ENCODE results near the gene TSPAN17. TPM values are rescaled to one million over a fixed set of nuclear protein-coding genes. Genes with fewer than 3 reads are reported as not detected.

TSPAN17 gene
- total RNA-seq, 2 donors from 2014 or later: 17.6 to 38.1 TPM

DNA sequence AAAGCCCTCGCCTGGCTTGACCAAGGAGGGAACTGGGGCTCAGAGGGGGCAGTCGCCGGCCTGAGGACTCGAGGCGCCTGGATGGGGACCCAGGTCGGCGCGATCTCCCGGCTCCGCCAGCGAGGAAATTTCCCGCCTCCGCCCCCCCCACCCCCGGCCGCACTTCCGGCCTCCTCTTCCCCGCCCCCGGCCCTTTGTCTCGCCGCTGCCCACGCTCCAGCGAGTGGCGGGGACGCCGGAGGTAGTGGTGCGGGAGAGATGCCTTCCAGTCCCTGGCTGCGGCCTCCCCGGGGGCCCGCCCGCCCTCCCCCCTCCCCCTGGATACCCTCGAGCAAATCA, 36.9 kb upstream of the TSPAN17 start:
- Histone ChIP-seq H3K9me3 (no peaks in the 10 kb centered on the region), H3K4me1 (replicated peaks) (no peaks in the 10 kb centered on the region), H3K36me3 (no peaks in the 10 kb centered on the region), H3K27me3 (replicated peaks; ENCODE audit: insufficient read depth) (no peaks in the 10 kb centered on the region), H3K27ac (no peak overlapping the region), H3K4me3 (peak overlapping the region; percentile 37 to 55)
- intact Hi-C loops (cut with DNase I): no loop called here
- 4% methylated on average over 23 of the region's 31 CpGs for WGBS
- TF ChIP-seq CTCF (IDR thresholded peaks at IDR 0.05): no peak
- no peak for TF ChIP-seq POLR2A (IDR thresholded peaks at IDR 0.05)
- no peak for TF ChIP-seq POLR2AphosphoS5 (IDR thresholded peaks at IDR 0.05)
- no peak for DNase-seq (ENCODE audit: low spot score)

DNA sequence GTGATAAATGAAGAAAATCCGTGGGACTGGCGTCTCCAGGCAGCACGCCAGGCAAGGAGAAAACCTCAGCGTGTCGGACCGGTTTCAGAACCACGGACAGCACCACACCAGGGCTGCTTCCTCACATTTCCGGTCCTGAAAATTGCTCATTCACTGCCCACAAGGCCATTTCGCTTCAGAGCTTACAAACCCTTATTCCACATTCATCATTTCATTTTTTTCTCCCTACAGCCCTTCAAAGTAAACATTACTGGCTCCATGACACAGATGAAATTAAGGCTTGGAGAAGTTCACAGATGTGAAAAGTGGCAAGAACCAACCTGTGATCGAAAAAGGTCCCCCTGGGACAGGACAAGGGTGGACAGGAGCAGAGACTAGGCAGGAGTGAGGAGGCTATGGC, 35.8 kb upstream of the TSPAN17 start:
- Histone ChIP-seq H3K27ac (no peak overlapping the region), H3K36me3 (no peaks in the 10 kb centered on the region), H3K9me3 (no peaks in the 10 kb centered on the region), H3K4me1 (replicated peaks) (no peaks in the 10 kb centered on the region), H3K4me3 (no peak overlapping the region), H3K27me3 (replicated peaks; ENCODE audit: insufficient read depth) (no peaks in the 10 kb centered on the region)
- peak; percentile 54 for DNase-seq (ENCODE audit: low spot score)
- WGBS: 9% methylated on average over 10 of the region's 10 CpGs
- intact Hi-C loops (cut with DNase I): no loop called here
- TF ChIP-seq POLR2A (IDR thresholded peaks at IDR 0.05) (no peak), CTCF (IDR thresholded peaks at IDR 0.05) (no peak), POLR2AphosphoS5 (IDR thresholded peaks at IDR 0.05) (peak; percentile 40)

DNA sequence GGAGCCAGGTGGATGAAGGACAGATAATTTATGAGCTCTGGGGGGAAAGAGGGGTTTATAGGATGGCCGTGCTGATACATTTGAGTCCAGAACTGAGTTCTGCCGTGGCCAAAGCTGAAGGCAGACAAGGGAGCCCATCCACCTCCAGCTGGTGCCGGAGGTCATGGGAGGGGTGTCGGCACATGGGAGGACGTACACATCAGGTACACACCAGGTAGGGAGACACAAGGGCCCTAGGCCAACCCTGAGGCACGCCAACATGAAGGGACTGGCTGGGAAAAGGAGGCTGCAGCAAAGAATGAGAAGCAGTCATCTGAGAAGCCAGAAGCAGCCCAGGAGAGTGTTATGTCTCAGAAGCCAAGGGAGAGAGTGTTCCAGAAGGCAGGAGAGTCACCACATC, 35.3 kb upstream of the TSPAN17 start:
- TF ChIP-seq POLR2A (IDR thresholded peaks at IDR 0.05): no peak
- TF ChIP-seq CTCF (IDR thresholded peaks at IDR 0.05): no peak
- TF ChIP-seq POLR2AphosphoS5 (IDR thresholded peaks at IDR 0.05): no peak

DNA sequence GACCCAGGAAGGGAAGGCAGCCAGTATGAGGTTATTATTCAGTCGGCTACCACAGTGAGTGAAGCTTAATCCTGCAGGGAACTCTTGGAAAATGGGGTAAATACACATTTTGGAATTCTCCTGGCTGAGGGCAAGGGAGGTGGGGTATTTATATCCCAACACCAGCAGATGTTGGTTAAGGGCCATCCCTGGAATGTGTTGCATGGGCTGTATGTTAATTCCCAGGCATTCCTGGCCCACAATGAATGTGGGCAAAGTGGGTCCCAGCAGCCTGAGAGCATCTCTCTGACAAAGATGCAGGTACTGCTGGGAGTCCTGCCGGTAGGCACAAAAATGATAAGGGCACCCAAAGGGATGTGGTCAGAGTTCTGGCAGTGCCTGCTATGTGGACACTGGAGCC, 34.4 kb upstream of the TSPAN17 start:
- Histone ChIP-seq H3K27ac (no peak overlapping the region), H3K4me1 (replicated peaks) (no peaks in the 10 kb centered on the region), H3K4me3 (no peak overlapping the region), H3K27me3 (replicated peaks; ENCODE audit: insufficient read depth) (no peaks in the 10 kb centered on the region), H3K9me3 (no peaks in the 10 kb centered on the region), H3K36me3 (no peaks in the 10 kb centered on the region)
- intact Hi-C loops (cut with DNase I): no loop called here
- TF ChIP-seq POLR2AphosphoS5 (IDR thresholded peaks at IDR 0.05): no peak
- TF ChIP-seq CTCF (IDR thresholded peaks at IDR 0.05): no peak
- TF ChIP-seq POLR2A (IDR thresholded peaks at IDR 0.05): no peak
- DNase-seq (ENCODE audit: low spot score): no peak
- 43% methylated on average over 2 of the region's 2 CpGs for WGBS

More for the DNA sequence above, 35.3 kb upstream of the TSPAN17 start:
- Histone ChIP-seq H3K27me3 (replicated peaks; ENCODE audit: insufficient read depth) (no peaks in the 10 kb centered on the region), H3K4me3 (no peak overlapping the region), H3K9me3 (no peaks in the 10 kb centered on the region), H3K36me3 (no peaks in the 10 kb centered on the region), H3K27ac (no peak overlapping the region), H3K4me1 (replicated peaks) (no peaks in the 10 kb centered on the region)
- 86% methylated on average over 6 of the region's 6 CpGs for WGBS
- intact Hi-C loops (cut with DNase I): no loop called here
- DNase-seq (ENCODE audit: low spot score): no peak

DNA sequence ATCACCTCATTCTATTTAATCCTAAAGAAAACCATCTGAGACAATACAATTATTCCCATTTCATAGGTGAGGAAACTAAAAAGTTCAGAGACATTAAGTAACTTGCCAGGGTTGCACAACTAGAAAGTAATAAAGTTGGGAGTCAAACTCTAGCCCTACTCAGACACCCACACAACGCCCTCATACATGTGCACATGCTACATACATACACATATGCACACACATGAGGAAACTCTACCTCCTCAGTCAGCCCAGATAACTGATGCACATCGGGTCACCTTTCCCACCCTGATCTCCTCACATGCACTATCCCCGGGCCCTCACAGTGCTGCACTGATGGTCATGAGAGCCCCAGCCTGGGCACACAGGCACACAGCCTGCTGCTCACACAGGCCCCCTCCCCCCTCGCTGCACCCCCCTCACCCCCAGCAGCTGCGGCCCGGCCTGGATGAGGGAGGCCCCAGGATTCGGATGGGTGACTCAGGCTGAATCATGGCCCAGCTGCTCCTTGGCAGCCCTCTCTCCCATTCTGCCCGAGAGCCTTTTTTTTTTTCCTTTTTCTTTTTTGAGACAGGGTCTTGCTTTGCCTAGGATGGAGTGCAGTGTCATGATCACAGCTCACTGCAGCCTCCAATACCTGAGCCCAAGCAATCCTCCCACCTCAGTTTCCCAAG, 32.3 kb upstream of the TSPAN17 start:
- H3K4me3 ChIP-seq: no peak overlapping the region
- peaks cover 11% of the 10 kb centered on the region for H3K27me3 ChIP-seq (replicated peaks; ENCODE audit: insufficient read depth)
- intact Hi-C loops (cut with DNase I): no loop called here
- no peak for TF ChIP-seq POLR2AphosphoS5 (IDR thresholded peaks at IDR 0.05)
- TF ChIP-seq POLR2A (IDR thresholded peaks at IDR 0.05): no peak
- no peak for TF ChIP-seq CTCF (IDR thresholded peaks at IDR 0.05)
- H3K36me3 ChIP-seq: no peaks in the 10 kb centered on the region
- 51% methylated on average over 8 of the region's 8 CpGs for WGBS
- no peak for DNase-seq (ENCODE audit: low spot score)
- no peak overlapping the region for H3K27ac ChIP-seq
- no peaks in the 10 kb centered on the region for H3K9me3 ChIP-seq
- no peaks in the 10 kb centered on the region for H3K4me1 ChIP-seq (replicated peaks)
